Measurements from ENCODE around the gene TLCD2. TPM values are rescaled to one million over a fixed set of nuclear protein-coding genes. Genes with fewer than 3 reads are reported as not detected.
A peak's percentile ranks its signal among the peaks of the same experiment; 100 is the strongest.

TLCD2 gene
- total and polyA plus RNA-seq, 2 of the 13 experiments (the other 11 are each of a cell fraction or from before 2014, with no cell fraction given): 0.90 to 1.1 TPM

DNA sequence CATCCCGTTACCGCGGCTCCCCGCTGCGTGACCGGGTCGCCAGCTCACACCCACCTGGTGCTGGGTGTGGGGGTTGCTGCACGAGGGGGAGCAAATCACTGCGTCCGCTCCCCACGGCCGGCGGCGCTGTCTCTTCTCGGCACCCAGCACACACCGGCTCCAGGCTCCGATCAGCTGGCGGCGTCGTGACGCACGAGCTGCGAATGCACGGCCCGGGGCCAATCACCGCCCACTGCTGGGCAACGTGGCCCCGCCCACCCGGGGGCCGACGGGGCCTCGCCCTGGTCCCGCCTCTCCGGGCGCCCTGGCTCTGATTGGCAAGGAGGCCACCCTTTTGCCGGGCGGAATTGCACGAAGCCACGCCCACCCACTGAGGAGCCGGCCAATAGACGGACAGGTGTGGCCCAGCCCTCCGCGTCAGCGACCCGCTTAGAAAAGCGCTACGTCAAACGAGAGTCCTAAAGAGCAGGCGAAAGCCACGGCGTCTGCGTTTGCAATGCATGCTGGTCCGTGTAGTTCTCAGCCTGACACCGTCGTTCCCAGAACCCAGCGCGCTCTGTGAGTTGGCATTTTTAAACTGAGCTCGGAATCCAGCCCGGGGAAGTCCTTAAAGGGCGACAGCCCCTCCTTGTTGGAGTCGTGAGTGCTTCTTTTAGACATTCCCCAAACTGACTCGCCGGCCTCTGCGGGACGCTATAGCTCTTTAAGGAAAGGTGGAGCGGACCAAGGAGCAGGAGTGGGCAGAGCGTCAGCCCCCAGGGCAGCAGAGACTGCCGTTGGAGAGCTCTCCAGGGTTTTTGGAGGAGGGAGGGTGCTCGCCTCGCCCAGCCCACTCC lies 6.1 kb upstream of the TLCD2 start (continued):
- TF ChIP-seq, protein P1, sequence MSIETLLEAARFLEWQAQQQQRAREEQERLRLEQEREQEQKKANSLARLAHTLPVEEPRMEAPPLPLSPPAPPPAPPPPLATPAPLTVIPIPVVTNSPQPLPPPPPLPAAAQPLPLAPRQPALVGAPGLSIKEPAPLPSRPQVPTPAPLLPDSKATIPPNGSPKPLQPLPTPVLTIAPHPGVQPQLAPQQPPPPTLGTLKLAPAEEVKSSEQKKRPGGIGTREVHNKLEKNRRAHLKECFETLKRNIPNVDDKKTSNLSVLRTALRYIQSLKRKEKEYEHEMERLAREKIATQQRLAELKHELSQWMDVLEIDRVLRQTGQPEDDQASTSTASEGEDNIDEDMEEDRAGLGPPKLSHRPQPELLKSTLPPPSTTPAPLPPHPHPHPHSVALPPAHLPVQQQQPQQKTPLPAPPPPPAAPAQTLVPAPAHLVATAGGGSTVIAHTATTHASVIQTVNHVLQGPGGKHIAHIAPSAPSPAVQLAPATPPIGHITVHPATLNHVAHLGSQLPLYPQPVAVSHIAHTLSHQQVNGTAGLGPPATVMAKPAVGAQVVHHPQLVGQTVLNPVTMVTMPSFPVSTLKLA (IDR thresholded peaks at IDR 0.05): peak; percentile 85
- TF ChIP-seq, protein P2, sequence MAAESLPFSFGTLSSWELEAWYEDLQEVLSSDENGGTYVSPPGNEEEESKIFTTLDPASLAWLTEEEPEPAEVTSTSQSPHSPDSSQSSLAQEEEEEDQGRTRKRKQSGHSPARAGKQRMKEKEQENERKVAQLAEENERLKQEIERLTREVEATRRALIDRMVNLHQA (CRISPR knock-in tag; IDR thresholded peaks at IDR 0.05): no peak
- no peak for TF ChIP-seq KMT2A (CRISPR knock-in tag; IDR thresholded peaks at IDR 0.05)
- no peak for TF ChIP-seq ZBTB46 (CRISPR knock-in tag; IDR thresholded peaks at IDR 0.05; ENCODE audit: borderline replicate concordance)
- no peak for TF ChIP-seq SMARCE1 (IDR thresholded peaks at IDR 0.05; ENCODE audit: borderline replicate concordance)
- no peak for TF ChIP-seq ZNF569 (CRISPR knock-in tag; IDR thresholded peaks at IDR 0.05; ENCODE audit: borderline replicate concordance)
- TF ChIP-seq NR2C2 (CRISPR knock-in tag; IDR thresholded peaks at IDR 0.05; ENCODE audit: borderline replicate concordance): peak; percentile 54; the same call in 1 of the 2 replicates
- TF ChIP-seq ZSCAN22 (CRISPR knock-in tag; IDR thresholded peaks at IDR 0.05): no peak
- no peak for TF ChIP-seq ZNF34 (CRISPR knock-in tag; IDR thresholded peaks at IDR 0.05; ENCODE audit: borderline replicate concordance)
- TF ChIP-seq ZNF235 (CRISPR knock-in tag; IDR thresholded peaks at IDR 0.05; ENCODE audit: borderline replicate concordance): no peak
- TF ChIP-seq MYC (CRISPR knock-in tag; IDR thresholded peaks at IDR 0.05; ENCODE audit: borderline replicate concordance): peak; percentile 56; the same call in 1 of the 2 replicates
- TF ChIP-seq RXRB (CRISPR knock-in tag; IDR thresholded peaks at IDR 0.05; ENCODE audit: borderline replicate concordance): no peak
- TF ChIP-seq FOXO1 (CRISPR knock-in tag; IDR thresholded peaks at IDR 0.05): peak; percentile 9
- 0 out of 2 replicates have a peak, but pooled peaks have one; percentile 20 for TF ChIP-seq ZNF343 (CRISPR knock-in tag; IDR thresholded peaks at IDR 0.05)
- TF ChIP-seq SIN3B (IDR thresholded peaks at IDR 0.05; ENCODE audit: low read length): peak; percentile 65; the same call in 1 of the 2 replicates
- peak; percentile 58 for TF ChIP-seq HNF4A (CRISPR knock-in tag; IDR thresholded peaks at IDR 0.05)
- TF ChIP-seq, protein P3, sequence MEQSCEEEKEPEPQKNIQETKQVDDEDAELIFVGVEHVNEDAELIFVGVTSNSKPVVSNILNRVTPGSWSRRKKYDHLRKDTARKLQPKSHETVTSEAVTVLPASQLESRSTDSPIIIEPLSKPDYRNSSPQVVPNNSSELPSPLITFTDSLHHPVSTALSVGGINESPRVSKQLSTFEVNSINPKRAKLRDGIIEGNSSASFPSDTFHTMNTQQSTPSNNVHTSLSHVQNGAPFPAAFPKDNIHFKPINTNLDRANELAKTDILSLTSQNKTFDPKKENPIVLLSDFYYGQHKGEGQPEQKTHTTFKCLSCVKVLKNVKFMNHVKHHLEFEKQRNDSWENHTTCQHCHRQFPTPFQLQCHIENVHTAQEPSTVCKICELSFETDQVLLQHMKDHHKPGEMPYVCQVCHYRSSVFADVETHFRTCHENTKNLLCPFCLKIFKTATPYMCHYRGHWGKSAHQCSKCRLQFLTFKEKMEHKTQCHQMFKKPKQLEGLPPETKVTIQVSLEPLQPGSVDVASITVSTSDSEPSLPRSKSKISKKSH (CRISPR knock-in tag; IDR thresholded peaks at IDR 0.05; ENCODE audit: borderline replicate concordance): no peak
- TF ChIP-seq, protein P4, sequence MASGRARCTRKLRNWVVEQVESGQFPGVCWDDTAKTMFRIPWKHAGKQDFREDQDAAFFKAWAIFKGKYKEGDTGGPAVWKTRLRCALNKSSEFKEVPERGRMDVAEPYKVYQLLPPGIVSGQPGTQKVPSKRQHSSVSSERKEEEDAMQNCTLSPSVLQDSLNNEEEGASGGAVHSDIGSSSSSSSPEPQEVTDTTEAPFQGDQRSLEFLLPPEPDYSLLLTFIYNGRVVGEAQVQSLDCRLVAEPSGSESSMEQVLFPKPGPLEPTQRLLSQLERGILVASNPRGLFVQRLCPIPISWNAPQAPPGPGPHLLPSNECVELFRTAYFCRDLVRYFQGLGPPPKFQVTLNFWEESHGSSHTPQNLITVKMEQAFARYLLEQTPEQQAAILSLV (CRISPR knock-in tag; IDR thresholded peaks at IDR 0.05; ENCODE audit: borderline replicate concordance): no peak
- TF ChIP-seq MTA1 (CRISPR knock-in tag; IDR thresholded peaks at IDR 0.05; ENCODE audit: borderline replicate concordance): no peak
- TF ChIP-seq, protein P5, sequence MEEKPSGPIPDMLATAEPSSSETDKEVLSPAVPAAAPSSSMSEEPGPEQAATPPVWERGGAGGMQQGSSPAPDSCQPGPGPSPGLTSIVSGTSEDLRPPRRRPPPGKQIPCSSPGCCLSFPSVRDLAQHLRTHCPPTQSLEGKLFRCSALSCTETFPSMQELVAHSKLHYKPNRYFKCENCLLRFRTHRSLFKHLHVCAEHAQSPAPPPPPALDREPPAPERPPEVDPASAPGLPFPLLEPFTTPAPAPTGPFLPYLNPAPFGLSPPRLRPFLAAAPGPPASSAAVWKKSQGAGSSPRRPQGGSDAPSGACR (CRISPR knock-in tag; IDR thresholded peaks at IDR 0.05): 0 out of 2 replicates have a peak, but pooled peaks have one; percentile 36
- TF ChIP-seq ZNF232 (CRISPR knock-in tag; IDR thresholded peaks at IDR 0.05; ENCODE audit: borderline replicate concordance): 0 out of 2 replicates have a peak, but pooled peaks have one; percentile 31
- TF ChIP-seq ONECUT2 (CRISPR knock-in tag; IDR thresholded peaks at IDR 0.05): no peak

Data from HepG2 (cell line).